ENCODE results near the gene PSMF1. TPM values are rescaled to one million over a fixed set of nuclear protein-coding genes. Genes with fewer than 3 reads are reported as not detected.

The PSMF1 gene
- total and polyA plus RNA-seq, 2 of the 13 experiments (the other 11 are each of a cell fraction or from before 2014, with no cell fraction given), result 82.5 to 86.0 TPM

DNA sequence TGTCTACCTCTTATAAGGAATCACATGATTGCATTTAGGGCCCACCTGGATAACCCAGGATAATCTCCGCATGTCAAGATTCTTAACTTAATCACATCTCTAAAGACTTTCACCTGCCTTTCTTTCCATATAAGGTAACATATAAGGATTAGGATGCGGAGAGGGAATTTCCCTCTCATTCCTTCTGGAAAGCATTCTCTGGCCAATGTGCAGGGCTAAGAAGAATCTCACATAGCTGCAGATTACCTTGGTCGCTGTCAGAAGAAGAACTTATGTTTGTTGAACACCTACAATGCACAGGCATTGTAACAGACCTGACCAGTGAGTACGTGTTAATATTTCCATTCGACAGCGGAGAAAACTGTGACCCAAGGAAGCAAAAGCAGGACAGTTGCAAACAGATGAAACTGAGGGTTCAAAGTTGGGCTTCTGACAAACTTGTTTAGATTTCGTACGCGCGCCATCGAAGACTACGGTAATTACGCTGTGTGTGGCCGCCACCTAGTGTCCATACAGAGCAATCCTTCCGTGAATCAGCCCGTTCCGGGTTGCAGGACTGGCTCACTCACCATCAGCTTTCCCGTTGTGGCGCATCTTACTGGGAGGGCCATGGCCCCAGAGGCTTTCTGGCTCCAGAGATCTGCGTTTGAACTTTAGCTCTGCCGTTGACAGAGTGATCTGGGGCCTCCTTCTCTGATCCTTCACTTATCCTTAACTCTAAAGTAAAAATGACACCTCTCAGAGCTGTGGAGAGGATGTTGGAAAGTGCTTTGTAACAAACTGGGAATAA is 94.4 kb downstream of the PSMF1 start (continued):
- TF ChIP-seq, protein P1, sequence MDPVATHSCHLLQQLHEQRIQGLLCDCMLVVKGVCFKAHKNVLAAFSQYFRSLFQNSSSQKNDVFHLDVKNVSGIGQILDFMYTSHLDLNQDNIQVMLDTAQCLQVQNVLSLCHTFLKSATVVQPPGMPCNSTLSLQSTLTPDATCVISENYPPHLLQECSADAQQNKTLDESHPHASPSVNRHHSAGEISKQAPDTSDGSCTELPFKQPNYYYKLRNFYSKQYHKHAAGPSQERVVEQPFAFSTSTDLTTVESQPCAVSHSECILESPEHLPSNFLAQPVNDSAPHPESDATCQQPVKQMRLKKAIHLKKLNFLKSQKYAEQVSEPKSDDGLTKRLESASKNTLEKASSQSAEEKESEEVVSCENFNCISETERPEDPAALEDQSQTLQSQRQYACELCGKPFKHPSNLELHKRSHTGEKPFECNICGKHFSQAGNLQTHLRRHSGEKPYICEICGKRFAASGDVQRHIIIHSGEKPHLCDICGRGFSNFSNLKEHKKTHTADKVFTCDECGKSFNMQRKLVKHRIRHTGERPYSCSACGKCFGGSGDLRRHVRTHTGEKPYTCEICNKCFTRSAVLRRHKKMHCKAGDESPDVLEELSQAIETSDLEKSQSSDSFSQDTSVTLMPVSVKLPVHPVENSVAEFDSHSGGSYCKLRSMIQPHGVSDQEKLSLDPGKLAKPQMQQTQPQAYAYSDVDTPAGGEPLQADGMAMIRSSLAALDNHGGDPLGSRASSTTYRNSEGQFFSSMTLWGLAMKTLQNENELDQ (CRISPR knock-in tag; IDR thresholded peaks at IDR 0.05; ENCODE audit: borderline replicate concordance), result peak; percentile 55; the same call in 1 of the 2 replicates
- TF ChIP-seq BCL6 (CRISPR knock-in tag; IDR thresholded peaks at IDR 0.05), result peak; percentile 57
- 0 out of 2 replicates have a peak, but pooled peaks have one; percentile 29 for TF ChIP-seq HHEX (CRISPR knock-in tag; IDR thresholded peaks at IDR 0.05)
- TF ChIP-seq ATF7-NPFF (CRISPR knock-in tag; IDR thresholded peaks at IDR 0.05; ENCODE audit: low read depth), result no peak
- no peak for TF ChIP-seq PLRG1 (conservative IDR thresholded peaks at IDR 0.05)
- no peak for TF ChIP-seq AGO2 (optimal IDR thresholded peaks at IDR 0.05; ENCODE audit: low read depth, low read length)
- no peak for TF ChIP-seq DMAP1 (CRISPR knock-in tag; IDR thresholded peaks at IDR 0.05)
- TF ChIP-seq KAT8 (CRISPR knock-in tag; IDR thresholded peaks at IDR 0.05), result peak; percentile 66
- TF ChIP-seq KLF12 (CRISPR knock-in tag; IDR thresholded peaks at IDR 0.05; ENCODE audit: borderline replicate concordance), result no peak
- no peak for TF ChIP-seq ZNF674 (CRISPR knock-in tag; IDR thresholded peaks at IDR 0.05; ENCODE audit: low read depth)
- TF ChIP-seq, protein P2, sequence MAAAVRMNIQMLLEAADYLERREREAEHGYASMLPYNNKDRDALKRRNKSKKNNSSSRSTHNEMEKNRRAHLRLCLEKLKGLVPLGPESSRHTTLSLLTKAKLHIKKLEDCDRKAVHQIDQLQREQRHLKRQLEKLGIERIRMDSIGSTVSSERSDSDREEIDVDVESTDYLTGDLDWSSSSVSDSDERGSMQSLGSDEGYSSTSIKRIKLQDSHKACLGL (CRISPR knock-in tag; IDR thresholded peaks at IDR 0.05), result no peak
- no peak for TF ChIP-seq ZNF746 (CRISPR knock-in tag; IDR thresholded peaks at IDR 0.05)
- no peak; the same call in 1 of the 2 replicates for TF ChIP-seq ZNF205 (CRISPR knock-in tag; IDR thresholded peaks at IDR 0.05)
- 0 out of 2 replicates have a peak, but pooled peaks have one; percentile 82 for TF ChIP-seq ZNF124 (CRISPR knock-in tag; IDR thresholded peaks at IDR 0.05)
- no peak for TF ChIP-seq CENPX (CRISPR knock-in tag; IDR thresholded peaks at IDR 0.05)
- no peak for TF ChIP-seq PHF21A (CRISPR knock-in tag; IDR thresholded peaks at IDR 0.05)
- TF ChIP-seq KMT2B (CRISPR knock-in tag; IDR thresholded peaks at IDR 0.05), result 0 out of 2 replicates have a peak, but pooled peaks have one; percentile 41
- no peak for TF ChIP-seq KDM4B (CRISPR knock-in tag; IDR thresholded peaks at IDR 0.05)
- 0 out of 2 replicates have a peak, but pooled peaks have one; percentile 82 for TF ChIP-seq ZIK1 (CRISPR knock-in tag; IDR thresholded peaks at IDR 0.05; ENCODE audit: borderline replicate concordance, low read depth)
- peak; percentile 42; the same call in 1 of the 2 replicates for TF ChIP-seq BHLHE40 (IDR thresholded peaks at IDR 0.05; ENCODE audit: low read length)
- TF ChIP-seq GABPA (IDR thresholded peaks at IDR 0.05; ENCODE audit: low read depth, low read length), result no peak
- no peak for TF ChIP-seq GABPA (CRISPR knock-in tag; IDR thresholded peaks at IDR 0.05; ENCODE audit: low read depth)
- TF ChIP-seq STAT5B (CRISPR knock-in tag; IDR thresholded peaks at IDR 0.05), result no peak
- 0 out of 2 replicates have a peak, but pooled peaks have one; percentile 37 for TF ChIP-seq ZMAT3 (CRISPR knock-in tag; conservative IDR thresholded peaks at IDR 0.05)
- TF ChIP-seq ZNF569 (CRISPR knock-in tag; IDR thresholded peaks at IDR 0.05; ENCODE audit: borderline replicate concordance), result no peak
- no peak for TF ChIP-seq MTA3 (CRISPR knock-in tag; IDR thresholded peaks at IDR 0.05)
